CD4-positive, alpha-beta T cell treated with Interleukin-15 for 4 hours (primary cell): ENCODE measurements around the gene HUNK.
A peak's percentile ranks its signal among the peaks of the same experiment; 100 is the strongest.

Source experiments
- DNase-seq: peaks from one replicate; pipeline ENCODE4 v3.0.0-alpha.2; 2020; ENCODE audit warnings: low spot score

HUNK gene

DNA sequence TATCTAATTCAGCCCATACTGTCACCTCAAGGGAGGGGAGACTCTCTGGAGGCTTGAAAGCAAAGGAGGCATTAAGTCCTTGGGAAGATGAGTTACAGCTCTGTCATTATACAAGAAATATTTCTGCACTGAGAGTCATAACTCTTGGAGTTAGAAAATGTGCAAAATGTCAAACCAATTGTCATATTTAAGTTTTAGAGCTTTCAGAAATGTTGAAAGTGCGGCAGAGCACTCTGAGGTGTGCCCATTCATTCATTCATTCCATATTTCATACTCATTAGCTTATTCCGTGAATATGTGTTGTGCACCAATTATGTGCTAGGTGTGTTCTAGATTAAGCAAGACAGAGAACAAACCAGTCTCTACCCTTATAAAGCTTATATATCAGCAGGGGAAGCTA is 87.1 kb downstream of the HUNK start:
- no peak for DNase-seq

DNA sequence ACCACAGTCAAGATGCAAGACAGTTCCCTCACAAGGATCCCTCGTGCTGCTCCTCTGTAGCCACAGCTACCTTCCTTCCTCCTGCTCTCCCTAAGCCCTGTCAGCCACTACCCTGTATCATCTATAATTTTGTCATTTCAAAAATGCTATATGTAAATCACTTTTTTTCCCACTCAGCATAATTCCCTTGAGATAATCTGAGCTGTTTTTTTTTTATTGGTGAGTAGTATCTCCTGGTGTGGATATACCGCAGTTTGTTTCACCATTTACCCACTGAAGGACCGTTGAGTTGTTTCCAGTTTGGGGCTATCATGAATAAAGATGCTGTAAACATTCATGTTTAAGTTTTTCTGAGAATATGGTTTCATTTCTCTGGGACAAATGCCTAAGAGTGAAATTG is 88.2 kb downstream of the HUNK start:
- no peak for DNase-seq

DNA sequence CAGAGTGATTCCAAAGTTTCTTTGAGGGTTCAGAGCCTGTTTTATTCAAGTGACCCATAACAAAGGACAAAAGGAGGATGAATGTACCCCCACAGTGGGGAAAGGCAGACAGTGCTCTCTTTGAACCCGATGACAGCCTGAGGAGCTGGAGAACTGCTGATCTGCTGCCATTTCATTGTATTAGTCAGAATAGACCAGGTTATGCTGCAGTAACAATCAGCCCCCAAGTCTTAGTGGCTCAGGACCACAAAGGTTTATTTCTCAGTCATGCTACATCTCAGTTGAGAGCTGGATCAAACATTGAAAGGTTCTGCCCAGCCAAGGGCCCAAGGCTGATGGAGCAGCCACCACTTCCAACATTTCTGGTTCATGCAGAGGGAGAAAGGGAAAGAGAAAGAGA is 88.9 kb downstream of the HUNK start:
- no peak for DNase-seq

DNA sequence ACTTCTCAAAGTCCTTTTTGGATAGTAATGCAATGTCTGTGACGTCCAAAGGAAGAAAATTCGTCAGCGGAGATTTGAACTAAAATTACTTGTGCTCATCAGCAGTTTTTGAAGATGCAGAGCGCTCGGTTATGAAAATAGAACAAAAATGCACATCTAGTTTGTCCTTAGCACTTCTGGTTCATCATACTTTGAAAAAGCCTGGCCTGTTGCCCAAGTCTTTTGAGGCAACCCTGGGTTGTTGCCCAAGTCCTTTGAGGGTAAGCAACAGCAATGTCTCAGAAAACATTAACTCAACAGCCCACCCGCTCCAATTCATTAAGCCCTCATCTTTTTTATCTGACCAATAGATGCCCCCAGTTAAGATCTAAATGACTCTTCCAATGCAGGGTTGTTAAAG is 91.9 kb downstream of the HUNK start:
- no peak for DNase-seq

DNA sequence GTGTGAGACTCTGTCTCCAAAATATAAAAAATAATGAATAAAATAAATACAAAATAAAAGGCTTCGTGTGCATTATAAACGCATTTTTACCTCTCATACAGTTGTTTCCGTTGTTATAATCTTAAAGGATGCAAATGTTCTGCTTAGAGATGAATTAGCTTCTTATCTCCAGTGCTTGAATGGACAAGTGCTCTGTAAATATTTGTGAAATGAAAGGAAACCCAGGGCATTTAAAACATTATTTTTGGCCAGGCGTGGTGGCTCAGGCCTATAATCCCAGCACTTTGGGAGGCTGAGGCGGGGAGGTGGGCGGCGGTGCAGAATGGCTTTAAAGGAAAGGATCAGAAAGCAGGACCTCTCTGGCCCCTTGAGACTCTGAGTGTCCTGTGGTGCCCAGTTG is 94.5 kb downstream of the HUNK start:
- DNase-seq = no peak

DNA sequence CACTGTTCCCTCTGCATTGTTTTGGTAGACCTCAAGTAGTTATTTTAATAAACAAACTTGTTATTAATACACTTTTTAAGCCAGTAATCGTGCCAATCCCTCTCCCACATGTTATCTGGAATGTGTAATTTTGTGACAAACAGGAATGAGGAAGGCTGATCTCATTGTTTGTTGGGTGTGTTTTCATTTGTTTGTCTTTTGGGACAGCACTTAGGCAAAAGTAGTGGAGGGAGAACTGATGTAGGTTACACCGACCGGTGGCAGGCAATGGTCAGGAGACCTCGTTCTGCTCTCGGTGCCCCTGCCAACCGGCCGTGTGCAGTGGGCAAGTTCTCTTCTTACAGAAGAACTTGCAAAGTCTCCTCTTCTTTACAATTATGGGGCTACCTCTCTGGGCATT is 99.8 kb downstream of the HUNK start:
- DNase-seq = no peak

DNA sequence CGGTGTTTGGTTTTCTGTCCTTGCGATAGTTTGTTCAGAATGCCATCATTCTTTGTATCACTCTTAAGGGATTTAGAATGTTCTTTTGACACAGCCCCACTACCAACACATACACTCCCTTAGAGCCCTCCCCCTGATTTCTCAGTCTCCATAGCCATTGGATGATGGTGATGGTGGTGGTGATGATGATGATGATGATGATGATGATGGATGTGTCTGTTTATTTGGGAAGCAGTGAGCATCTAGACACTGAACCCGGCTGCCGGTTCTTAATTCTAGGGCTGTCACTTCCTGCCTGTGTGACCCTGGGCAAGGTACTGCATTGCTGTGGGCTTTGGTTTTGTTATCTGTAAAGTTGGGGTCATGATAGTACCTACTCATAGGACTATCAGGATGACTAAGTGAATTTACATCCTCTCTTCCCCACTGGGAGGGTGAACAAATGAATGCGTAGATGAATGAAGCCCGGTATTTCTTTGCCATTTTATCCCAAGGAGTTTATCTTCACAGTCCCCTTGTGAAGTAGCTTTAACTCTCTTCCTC is 100.7 kb downstream of the HUNK start:
- DNase-seq = no peak

DNA sequence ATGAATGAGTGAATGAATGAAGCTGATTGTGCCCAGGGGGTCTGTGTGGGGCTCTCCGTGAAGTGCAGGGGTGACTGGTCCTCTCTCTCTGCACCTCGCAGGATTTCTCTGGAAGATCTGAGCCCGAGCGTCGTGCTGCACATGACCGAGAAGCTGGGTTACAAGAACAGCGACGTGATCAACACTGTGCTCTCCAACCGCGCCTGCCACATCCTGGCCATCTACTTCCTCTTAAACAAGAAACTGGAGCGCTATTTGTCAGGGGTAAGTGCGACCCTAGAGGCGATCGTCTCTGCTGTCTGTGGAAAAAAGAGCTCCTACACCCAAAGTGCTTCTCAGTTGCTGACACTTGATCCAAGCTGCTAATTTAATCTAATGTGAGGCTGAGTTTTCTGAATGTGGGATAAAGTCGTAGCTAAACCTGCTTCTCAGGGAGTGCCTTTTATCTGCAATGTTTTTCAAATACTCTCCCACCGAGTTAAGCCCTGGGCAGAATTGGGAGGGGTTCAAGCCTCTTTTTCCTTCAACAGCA is 101.7 kb downstream of the HUNK start:
- peak; percentile 17 for DNase-seq

DNA sequence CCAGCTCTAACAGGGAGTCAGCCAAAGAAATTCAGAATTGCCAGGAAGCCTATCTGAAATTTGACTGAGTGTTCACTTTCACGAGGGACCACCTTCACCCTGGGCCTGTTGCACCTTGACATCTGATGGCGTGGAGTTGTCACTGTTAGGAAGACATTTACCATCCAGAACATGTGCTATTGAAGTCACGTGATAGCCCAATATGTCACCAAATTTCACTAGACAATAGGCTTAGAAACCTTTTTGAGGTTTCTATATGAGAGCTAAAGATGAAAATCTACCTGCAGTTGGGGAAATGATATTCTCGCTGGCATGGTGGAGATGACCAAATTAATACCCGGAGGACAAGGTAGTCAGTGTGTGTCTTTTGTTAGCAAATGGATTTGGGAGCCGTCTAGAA is 102.7 kb downstream of the HUNK start:
- DNase-seq = no peak

DNA sequence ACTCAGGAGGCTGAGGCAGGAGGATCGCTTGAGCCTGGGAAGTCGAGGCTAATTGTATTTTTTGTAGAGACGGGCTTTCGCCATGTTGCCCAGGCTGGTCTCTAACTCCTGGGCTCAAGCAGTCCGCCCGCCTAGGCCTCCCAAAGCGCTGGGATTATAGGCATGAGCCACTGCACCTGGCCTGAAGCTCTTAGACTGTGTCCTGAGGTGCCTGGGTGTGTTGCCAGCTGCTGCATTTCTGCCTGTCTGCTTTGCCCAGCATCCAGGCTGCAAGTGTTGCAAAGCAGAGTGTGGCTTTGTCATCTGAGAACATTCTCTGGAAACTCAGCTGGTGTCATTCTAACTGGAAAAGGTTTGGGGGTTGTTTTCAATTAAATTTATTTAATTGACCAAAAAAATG is 105.0 kb downstream of the HUNK start:
- DNase-seq = no peak

DNA sequence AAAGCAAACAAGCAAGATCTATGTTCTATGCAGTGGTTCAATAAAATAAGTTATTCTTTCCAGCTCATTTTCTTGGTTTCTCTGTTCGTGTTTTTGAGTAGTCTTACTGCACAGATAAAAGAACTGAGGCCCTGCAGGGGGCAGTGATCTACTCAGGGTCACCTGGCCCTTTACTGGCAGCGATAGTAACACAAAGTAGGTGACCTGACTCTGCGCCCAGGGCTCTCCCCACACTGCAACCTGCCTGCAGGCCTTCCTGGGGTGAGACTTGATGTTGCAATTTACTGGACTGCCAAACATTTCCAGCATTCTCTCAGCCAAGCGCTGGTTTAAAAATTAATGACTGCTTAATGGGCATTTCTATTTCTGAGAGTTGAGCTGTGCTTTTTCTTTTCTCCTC is 110.3 kb downstream of the HUNK start:
- DNase-seq = no peak

DNA sequence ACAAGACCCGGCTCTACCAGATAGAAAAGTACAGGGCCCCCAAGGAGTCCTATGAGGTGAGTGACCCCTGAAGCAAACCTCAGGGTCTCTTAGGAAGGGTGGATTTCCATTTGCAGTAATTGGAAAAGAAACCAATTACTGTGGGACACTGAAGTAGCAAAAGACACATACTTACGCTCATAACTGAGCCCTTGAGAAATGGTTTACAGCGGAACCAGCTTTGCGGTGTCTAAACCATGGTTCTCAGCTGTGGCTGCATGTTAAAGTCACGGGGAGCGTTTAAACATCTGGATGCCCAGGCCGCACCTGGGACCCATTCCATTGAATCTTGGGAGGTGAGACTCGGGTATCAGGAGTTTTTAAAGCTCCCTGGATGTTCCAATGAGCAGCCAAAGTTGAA is 110.7 kb downstream of the HUNK start:
- DNase-seq = no peak

DNA sequence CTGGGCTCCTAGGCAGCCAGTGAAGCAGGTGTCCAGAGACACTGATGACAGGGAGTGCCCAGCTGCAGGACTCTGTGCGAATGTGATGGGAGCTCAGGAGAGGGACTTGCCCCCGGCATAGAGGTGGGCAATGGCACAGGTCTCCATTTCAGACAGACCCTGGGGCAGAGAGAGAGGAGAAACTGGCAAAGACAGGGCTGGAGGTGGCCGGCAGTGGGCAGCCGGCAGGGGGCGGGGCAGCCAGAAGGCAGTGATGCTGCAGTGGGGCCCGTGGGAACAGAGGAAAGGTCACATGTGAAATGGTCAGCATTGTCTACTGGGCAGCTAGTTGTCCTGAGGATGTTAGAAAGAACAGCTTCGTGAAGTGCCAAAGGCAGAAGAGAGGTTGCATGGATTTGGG is 112.6 kb downstream of the HUNK start:
- no peak for DNase-seq

DNA sequence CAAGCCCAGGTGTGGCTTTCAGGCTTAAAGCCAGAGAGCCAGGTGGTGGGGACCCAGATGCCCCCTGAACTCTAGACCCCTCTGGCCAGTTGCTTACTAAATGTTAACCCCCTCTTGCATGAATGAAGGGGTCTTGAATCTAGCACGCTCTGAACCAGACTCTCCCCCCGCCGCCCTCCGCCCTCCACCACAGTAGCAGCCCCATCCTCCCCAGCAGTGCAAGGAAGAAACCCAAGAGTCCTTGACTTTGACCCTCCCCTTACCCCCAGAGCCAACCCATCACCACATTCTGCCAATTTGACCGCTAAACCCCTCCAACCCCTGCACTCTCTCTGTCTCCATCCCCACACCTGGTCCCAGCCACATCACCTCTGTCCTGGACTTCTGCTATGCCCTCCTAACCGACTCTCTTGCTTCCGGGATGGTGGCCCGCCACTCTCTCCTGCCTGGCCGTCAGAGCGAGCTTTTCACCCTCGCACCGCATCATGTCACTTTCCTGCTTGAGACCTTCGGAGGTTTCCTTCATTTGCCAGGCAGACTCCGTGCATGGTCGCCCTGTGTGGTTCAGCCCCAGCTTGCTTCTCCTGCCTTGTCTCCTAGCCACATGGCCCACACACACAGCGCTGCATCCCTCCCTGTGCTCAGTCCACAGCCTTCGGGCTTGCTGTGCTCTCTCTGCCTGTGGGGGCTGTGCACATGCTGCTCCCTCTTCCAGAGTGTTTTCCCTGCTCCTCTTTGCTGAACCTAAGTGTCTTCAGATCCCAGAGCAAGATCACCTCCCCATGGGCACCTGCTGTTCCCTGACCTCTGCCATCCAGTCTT is 113.4 kb downstream of the HUNK start:
- DNase-seq = no peak

DNA sequence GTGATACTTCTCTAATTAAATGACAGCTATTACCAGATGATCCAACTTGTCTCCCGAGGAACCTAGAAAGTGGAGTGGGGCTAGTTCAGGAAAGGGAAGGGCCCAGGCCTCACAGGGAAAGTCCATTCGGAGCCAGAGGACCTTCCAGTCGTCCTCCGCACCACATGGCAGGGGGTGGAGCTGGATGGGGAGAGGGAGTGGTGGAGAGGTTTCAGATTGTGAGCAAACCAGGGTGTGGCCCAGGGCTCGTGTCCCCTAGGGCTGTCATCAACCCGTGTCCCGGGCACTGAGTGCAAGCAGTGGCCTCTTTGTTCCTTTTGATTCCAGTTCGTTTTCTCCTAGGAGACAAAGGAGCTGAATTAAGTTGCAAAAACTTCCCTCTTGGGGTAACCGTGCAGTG is 114.9 kb downstream of the HUNK start:
- no peak for DNase-seq

DNA sequence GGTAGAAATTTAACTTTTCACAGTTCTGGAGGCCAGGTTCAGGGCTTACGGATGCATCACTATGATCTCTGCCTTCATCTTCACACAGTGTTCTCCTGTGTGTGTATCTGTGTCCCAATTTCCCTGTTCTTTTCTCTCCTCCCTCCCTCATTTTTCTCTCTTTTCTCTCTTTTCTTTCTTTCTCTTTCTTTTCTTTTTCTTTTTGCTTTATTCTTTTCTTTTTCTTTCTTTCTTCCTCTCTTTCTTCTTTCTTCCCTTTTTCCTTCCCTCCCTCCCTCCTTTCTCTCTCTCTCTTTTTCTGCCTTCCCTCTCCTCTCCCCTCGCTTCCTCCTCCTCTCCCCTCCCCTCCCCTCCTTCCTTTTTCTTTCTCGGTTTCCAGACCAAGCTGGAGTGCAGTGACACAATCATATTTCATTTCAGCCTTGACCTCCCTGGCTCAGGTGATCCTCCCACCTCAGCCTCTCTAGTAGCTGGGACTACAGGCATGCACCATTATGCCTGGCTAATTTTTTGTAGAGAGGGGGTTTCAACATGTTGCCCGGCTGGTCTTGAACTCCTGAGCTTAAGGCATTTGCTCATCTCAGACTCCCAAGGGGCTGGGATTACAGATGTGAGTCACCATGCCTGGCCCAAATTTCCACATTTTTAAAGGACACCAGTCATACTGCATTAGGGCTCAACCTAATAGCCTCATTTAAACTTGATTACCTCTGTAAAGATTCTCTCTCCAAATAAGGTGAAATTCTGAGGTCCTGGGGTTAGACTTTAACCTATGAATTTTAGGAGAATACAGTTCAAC is 115.9 kb downstream of the HUNK start:
- no peak for DNase-seq

DNA sequence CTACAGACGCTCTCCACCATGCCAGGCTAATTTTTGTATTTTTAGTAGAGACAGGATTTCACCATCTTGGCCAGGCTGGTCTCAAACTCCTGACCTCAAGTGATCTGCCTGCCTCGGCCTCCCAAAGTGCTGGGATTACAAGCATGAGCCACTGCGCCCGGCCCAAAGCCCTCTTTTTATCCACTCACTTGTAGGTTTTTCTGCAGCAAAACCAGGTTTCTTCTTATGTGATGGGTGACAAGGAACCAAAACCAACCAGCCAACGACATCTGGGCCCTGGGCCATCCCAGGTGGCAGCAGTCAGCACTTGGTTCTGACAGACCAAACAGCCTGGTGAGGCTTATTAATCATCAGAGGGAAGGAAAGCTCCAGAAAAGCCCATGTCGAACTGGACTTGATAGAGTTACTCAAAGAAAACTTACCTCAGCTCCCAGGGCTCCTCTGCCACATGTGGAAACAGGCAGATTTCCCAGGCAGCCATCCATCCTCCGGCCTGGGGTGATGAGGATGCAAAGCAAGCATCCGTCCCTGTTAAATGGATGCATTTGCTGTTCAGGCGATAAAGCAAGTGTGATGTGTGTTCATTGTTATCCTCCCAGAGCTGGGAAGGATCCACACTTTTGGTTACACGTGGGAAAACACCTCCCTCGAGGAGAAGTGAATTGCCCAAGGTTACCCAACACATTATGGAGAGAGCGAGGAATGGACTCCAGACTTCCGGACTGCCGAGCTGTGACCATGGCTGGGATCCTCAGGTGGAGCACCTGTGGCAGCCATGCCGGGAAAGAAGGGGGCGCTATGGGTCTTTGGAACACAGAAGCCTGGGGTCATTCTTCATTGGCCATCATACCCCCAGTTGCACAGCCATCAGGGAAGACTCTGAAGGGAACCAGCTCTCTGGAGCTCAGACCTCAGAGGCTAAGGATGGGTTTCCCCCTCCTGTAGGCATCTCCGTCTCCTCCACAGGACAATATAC is 118.8 kb downstream of the HUNK start:
- no peak for DNase-seq

DNA sequence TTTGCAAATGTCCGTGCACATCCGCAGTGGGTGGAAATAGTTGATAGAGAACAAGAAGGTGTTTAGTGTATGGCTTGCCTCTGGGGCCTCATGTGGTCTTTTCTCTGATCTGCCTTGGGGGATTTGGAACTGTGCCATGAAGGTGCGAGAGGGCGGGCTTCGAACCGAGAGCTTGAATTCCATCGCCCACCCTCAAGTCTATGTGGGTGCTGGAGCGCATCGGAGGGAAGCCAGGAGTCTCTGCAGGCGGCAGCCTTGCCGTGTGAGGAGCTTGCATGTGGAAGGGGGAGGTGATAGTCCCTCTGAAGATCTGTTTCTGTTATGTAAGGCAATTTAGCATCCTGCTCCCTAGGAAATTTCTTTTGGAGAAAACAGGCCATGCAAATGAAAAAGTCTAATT is 119.6 kb downstream of the HUNK start:
- DNase-seq = no peak

DNA sequence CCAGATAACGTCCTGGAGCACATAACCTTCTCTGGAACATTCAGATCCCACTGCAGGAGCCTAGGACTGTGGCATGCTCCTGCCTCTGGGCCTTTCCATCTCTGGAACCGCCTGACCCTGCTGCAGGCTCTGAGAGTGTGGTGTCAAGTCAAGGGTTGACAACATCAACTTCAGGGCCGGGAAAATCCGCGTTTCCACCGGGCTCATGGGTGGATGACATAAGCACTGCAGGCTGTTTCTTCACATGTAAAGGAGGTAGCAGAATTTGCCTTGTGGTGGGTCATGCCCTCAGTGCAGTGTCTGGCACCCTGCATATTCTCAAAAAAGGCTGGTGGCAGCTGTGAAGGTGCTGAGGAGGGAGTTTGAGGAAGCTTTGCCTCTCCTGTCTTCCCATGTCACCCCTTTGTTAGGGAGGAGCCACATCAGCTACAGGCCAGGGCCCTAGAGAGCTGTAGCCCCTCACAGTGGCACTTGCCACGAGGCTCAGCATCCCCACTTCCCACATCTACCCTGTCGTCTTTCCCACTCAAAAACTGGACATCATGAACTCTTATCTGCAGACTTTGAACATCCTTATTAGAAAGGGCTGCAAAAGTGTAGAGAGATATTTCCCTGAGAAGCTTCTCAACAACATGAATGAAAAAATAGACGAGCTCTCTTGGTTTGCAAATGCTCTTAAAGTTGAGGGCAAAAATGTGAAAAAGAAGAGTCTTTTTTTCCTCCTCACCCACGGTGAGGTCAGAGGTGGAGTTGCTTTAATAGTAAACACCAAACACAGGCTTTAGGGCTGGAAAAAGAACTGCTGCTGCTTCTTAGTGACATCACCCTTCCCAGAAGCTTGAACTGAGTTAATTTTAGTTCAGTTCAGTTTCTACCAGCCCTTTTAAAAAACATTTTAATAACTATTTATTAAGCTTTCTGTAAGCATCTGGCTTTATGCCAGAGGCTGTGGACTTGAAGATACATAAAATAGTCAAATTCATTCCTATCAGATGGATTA is 121.3 kb downstream of the HUNK start:
- DNase-seq = no peak

DNA sequence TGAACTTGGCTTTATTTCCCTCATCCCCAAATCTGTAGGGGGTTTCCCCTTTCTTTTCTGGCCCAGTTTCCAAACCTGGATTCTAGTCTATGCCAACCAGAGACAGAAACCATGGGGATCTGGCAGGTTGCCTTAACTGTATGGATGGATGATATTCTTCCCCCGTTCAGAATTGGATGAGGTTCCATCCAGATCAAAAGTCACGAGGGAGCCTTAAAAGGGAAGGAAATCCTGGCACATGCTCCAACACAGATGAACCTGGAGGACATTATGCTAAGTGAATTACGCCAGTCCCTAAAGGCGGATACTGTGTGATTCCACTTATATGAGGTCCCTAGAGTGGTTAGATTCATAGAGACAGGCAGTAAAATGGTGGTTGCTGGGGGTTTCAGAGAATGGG is 124.4 kb downstream of the HUNK start:
- no peak for DNase-seq
